DND-41 (cell line): ENCODE data around the gene HAND1.

Source experiments
- ATAC-seq: fragments of 200-7000 bp; cut with Tn5 transposase; 3 replicates; pipeline ENCODE4 v1.9.1; 2021; ENCODE audit warnings: low read depth; ENCODE audit not compliant: insufficient read depth
- DNase-seq: peaks from one replicate; pipeline ENCODE4 v3.0.0-alpha.2; 2020
- H2AFZ ChIP-seq: 2 replicates; pipeline ENCODE4 v1.6.0; 2012; ENCODE audit warnings: low read depth, low read length
- H3K27ac ChIP-seq: 2 replicates; pipeline ENCODE4 v1.5.1; 2012; ENCODE audit warnings: low read length, inconsistent platforms
- H3K27me3 ChIP-seq: fragments of 200-600 bp; sonication (generic); 2 replicates; pipeline ENCODE4 v1.6.0; 2012; ENCODE audit warnings: low read length, mild to moderate bottlenecking, inconsistent platforms; ENCODE audit not compliant: insufficient read depth, poor library complexity
- H3K36me3 ChIP-seq: 2 replicates; pipeline ENCODE4 v1.5.1; 2012; ENCODE audit warnings: low read length, inconsistent platforms; ENCODE audit not compliant: insufficient read depth
- H3K4me1 ChIP-seq: 2 replicates; pipeline ENCODE4 v1.5.1; 2012; ENCODE audit warnings: mild to moderate bottlenecking, low read length; ENCODE audit not compliant: insufficient read depth
- H3K4me2 ChIP-seq: 2 replicates; pipeline ENCODE4 v1.6.0; 2012; ENCODE audit warnings: mild to moderate bottlenecking, moderate library complexity, low read length, inconsistent platforms; ENCODE audit not compliant: insufficient read depth
- H3K4me3 ChIP-seq, 2 experiments: fragments of 200-600 bp in 1 of 2; shearing (Covaris generic) in 1 of 2; 2 replicates each; pipeline ENCODE4 v1.5.1; 2012 to 2016; ENCODE audit warnings: inconsistent platforms in 2 of 2, low read length in 2 of 2, mild to moderate bottlenecking in 2 of 2, low read depth in 1 of 2, moderate library complexity in 1 of 2
- H3K79me2 ChIP-seq: 2 replicates; pipeline ENCODE4 v1.6.0; 2012; ENCODE audit warnings: low read length, inconsistent platforms; ENCODE audit not compliant: insufficient read depth
- H3K9ac ChIP-seq: 2 replicates; pipeline ENCODE4 v1.6.0; 2012; ENCODE audit warnings: low read depth, mild to moderate bottlenecking, inconsistent platforms, low read length, moderate library complexity
- H3K9me3 ChIP-seq: 2 replicates; pipeline ENCODE4 v1.5.1; 2012; ENCODE audit warnings: low read length, moderate library complexity, mild to moderate bottlenecking, inconsistent platforms; ENCODE audit not compliant: insufficient read depth, severe bottlenecking
- H4K20me1 ChIP-seq: 2 replicates; pipeline ENCODE4 v1.6.0; 2012; ENCODE audit warnings: low read length; ENCODE audit not compliant: insufficient read depth
- EZH2 ChIP-seq: IDR thresholded peaks from 3 replicates; pipeline ENCODE4 v1.6.1; 2012; ENCODE audit warnings: borderline replicate concordance, low read depth, mild to moderate bottlenecking, moderate library complexity, low read length, inconsistent platforms; ENCODE audit not compliant: severe bottlenecking
- TF ChIP-seq, protein P1 (sequence below): IDR thresholded peaks from 2 replicates; pipeline ENCODE4 v1.5.1; 2012; ENCODE audit warnings: borderline replicate concordance, low read length, moderate library complexity, mild to moderate bottlenecking; ENCODE audit not compliant: poor library complexity, severe bottlenecking; ENCODE audit errors: extremely low read depth

Gene HAND1

GRCh38 chr5:154482528-154483449 is 4.8 kb upstream of the HAND1 start:
- Histone ChIP-seq H3K27me3 (peaks cover 73% of the 10 kb centered on the region), H4K20me1 (no peaks in the 10 kb centered on the region)
- no peak for ATAC-seq

DNA sequence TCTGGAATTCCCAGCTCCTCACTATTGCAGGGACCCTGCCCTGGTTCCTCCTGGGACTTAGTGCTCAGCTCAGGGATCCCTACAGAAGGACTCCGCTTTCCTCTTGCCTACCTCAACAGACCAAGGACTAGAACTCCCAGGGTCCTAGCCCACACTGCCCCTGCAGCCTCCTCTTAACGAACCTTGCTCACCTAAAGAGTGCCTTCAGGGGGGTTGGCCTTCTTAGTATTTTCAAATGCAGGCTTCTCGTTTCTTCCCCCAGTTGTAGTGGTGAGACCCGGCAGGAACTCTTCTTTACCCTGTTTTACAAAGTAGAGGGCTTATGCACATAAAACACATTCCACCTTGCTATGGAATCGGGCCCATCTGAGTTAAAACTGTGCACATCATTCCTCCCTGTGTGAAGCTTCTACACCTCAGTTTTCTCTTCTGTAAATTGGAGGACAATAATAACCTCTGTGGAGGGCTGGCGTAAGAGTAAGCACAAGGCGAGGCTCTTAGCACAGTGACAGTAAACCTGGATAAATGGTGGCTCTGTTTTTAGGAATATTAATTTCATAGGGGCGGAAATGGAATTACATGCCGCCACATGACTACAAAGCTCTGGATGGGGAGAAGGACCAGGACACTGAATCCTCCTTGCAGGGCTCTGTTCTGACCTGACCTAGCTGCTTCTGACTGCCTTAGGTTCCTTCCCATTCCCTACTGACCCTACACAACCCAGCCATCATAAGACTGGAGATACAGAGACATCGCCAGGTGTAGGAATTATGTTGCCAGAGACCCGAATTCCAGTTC is 3.8 kb upstream of the HAND1 start:
- no peak for TF ChIP-seq EZH2
- TF ChIP-seq, protein P1, sequence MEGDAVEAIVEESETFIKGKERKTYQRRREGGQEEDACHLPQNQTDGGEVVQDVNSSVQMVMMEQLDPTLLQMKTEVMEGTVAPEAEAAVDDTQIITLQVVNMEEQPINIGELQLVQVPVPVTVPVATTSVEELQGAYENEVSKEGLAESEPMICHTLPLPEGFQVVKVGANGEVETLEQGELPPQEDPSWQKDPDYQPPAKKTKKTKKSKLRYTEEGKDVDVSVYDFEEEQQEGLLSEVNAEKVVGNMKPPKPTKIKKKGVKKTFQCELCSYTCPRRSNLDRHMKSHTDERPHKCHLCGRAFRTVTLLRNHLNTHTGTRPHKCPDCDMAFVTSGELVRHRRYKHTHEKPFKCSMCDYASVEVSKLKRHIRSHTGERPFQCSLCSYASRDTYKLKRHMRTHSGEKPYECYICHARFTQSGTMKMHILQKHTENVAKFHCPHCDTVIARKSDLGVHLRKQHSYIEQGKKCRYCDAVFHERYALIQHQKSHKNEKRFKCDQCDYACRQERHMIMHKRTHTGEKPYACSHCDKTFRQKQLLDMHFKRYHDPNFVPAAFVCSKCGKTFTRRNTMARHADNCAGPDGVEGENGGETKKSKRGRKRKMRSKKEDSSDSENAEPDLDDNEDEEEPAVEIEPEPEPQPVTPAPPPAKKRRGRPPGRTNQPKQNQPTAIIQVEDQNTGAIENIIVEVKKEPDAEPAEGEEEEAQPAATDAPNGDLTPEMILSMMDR = no peak
- Histone ChIP-seq H3K9ac (no peak overlapping the region), H3K4me3 (no peak overlapping the region), H2AFZ (no peak overlapping the region), H3K9me3 (no peaks in the 10 kb centered on the region), H3K79me2 (no peaks in the 10 kb centered on the region), H3K27ac (no peak overlapping the region), H3K27me3 (peaks cover 64% of the 10 kb centered on the region), H4K20me1 (no peaks in the 10 kb centered on the region), H3K4me2 (no peak overlapping the region), H3K4me1 (no peaks in the 10 kb centered on the region), H3K36me3 (no peaks in the 10 kb centered on the region)
- no peak for DNase-seq
- ATAC-seq = no peak

More at GRCh38 chr5:154482528-154483449, 4.8 kb upstream of the HAND1 start:
- Histone ChIP-seq H3K4me2 (no peak overlapping the region), H3K4me3 (no peak overlapping the region), H3K9me3 (no peaks in the 10 kb centered on the region), H3K27ac (no peak overlapping the region), H2AFZ (no peak overlapping the region), H3K9ac (no peak overlapping the region), H3K36me3 (no peaks in the 10 kb centered on the region), H3K79me2 (no peaks in the 10 kb centered on the region), H3K4me1 (no peaks in the 10 kb centered on the region)
- TF ChIP-seq, protein P1 = no peak
- DNase-seq = no peak

GRCh38 chr5:154480847-154481246 is 2.8 kb upstream of the HAND1 start:
- Histone ChIP-seq H3K4me3 (no peak overlapping the region), H3K27ac (no peak overlapping the region), H3K36me3 (no peaks in the 10 kb centered on the region), H3K9ac (no peak overlapping the region), H2AFZ (no peak overlapping the region), H3K27me3 (peaks cover 55% of the 10 kb centered on the region), H3K4me1 (no peaks in the 10 kb centered on the region), H3K4me2 (no peak overlapping the region), H3K79me2 (no peaks in the 10 kb centered on the region), H3K9me3 (no peaks in the 10 kb centered on the region), H4K20me1 (no peaks in the 10 kb centered on the region)
- TF ChIP-seq EZH2 = no peak
- TF ChIP-seq, protein P1 = no peak
- no peak for ATAC-seq
- DNase-seq = no peak
